DOHH2 (cell line): ENCODE data around the gene MRLN.

Experiments used
- EZH2phosphoT487 ChIP-seq: fragments of 200-600 bp; sonication (generic); IDR thresholded peaks from 2 replicates; pipeline ENCODE4 v1.6.1; 2017; ENCODE audit warnings: borderline replicate concordance, mild to moderate bottlenecking, antibody characterized with exemption, low read length, moderate library complexity, mixed read lengths
- TF ChIP-seq, protein P1 (sequence below): fragments of 200-600 bp; sonication (generic); IDR thresholded peaks from one replicate; pipeline ENCODE4 v1.5.1; 2014; ENCODE audit warnings: antibody characterized with exemption, mild to moderate bottlenecking, low read depth, low read length; ENCODE audit not compliant: poor library complexity, severe bottlenecking

DNA sequence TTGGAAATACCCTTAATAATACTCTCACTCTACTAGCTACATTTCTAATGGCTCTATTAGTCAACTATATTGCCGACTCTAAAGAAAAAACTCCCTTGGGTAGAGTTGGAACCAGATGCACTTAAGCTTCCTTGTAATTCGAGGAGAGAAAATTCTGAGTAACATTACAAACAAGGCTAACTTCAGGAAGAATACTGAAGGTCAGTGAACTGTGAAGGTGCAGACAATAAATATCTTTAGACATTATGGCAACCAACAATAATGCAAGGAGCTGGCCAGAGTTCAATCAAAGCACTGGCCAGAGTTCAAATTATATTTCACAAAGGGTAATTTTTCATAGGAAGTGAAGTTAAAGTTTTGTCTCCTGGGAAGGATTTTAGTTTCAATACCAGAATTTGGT is 40.7 kb upstream of the MRLN start:
- TF ChIP-seq, protein P1, sequence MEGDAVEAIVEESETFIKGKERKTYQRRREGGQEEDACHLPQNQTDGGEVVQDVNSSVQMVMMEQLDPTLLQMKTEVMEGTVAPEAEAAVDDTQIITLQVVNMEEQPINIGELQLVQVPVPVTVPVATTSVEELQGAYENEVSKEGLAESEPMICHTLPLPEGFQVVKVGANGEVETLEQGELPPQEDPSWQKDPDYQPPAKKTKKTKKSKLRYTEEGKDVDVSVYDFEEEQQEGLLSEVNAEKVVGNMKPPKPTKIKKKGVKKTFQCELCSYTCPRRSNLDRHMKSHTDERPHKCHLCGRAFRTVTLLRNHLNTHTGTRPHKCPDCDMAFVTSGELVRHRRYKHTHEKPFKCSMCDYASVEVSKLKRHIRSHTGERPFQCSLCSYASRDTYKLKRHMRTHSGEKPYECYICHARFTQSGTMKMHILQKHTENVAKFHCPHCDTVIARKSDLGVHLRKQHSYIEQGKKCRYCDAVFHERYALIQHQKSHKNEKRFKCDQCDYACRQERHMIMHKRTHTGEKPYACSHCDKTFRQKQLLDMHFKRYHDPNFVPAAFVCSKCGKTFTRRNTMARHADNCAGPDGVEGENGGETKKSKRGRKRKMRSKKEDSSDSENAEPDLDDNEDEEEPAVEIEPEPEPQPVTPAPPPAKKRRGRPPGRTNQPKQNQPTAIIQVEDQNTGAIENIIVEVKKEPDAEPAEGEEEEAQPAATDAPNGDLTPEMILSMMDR = no peak
- no peak for TF ChIP-seq EZH2phosphoT487
